ENCODE measurements around the gene IQGAP2.
A peak's percentile ranks its signal among the peaks of the same experiment; 100 is the strongest.
"Not testable (repeated sequence)": the region's sequence is repeated elsewhere in the genome, so short reads cannot be mapped to it uniquely, and the experiment has no call there.

The IQGAP2 gene

GRCh38 chr5:76514713-76515112 is 111.6 kb downstream of the IQGAP2 start:
- no peak for ATAC-seq

GRCh38 chr5:76517334-76517733 is 114.2 kb downstream of the IQGAP2 start:
- ATAC-seq, result no peak

- not testable (repeated sequence) for ATAC-seq
These were observed 115.2 kb downstream of the IQGAP2 start for GRCh38 chr5:76518246-76518645.

- ATAC-seq, result peak; percentile 78 to 88
These were observed 118.2 kb downstream of the IQGAP2 start for GRCh38 chr5:76521240-76521758.

GRCh38 chr5:76522103-76522935 is 119.2 kb downstream of the IQGAP2 start:
- ATAC-seq, result peak; percentile 41 to 61

GRCh38 chr5:76524101-76524835 is 121.2 kb downstream of the IQGAP2 start:
- ATAC-seq, result no peak

- no peak for ATAC-seq
These were observed 121.8 kb downstream of the IQGAP2 start for GRCh38 chr5:76524868-76525267.

- no peak for ATAC-seq
These were observed 122.9 kb downstream of the IQGAP2 start for GRCh38 chr5:76525956-76526355.

GRCh38 chr5:76526950-76527583 is 124.0 kb downstream of the IQGAP2 start:
- no peak for ATAC-seq

- no peak for ATAC-seq
These were observed 124.6 kb downstream of the IQGAP2 start for GRCh38 chr5:76527685-76528161.

- ATAC-seq, result peak; percentile 74 to 76
These were observed 125.7 kb downstream of the IQGAP2 start for GRCh38 chr5:76528547-76529331.

GRCh38 chr5:76529464-76530344 is 126.6 kb downstream of the IQGAP2 start:
- ATAC-seq, result no peak

GRCh38 chr5:76532052-76532451 is 129.0 kb downstream of the IQGAP2 start:
- ATAC-seq, result no peak

GRCh38 chr5:76532973-76533372 is 129.9 kb downstream of the IQGAP2 start:
- no peak for ATAC-seq

- ATAC-seq, result no peak
These were observed 132.5 kb downstream of the IQGAP2 start for GRCh38 chr5:76535577-76535976.

- ATAC-seq, result no peak
These were observed 134.0 kb downstream of the IQGAP2 start for GRCh38 chr5:76537073-76537543.

- no peak for ATAC-seq
These were observed 139.2 kb downstream of the IQGAP2 start for GRCh38 chr5:76542241-76542640.

GRCh38 chr5:76542887-76543690 is 140.0 kb downstream of the IQGAP2 start:
- ATAC-seq, result peak; percentile 31 to 39

- peak in 1 of 2 donors; percentile 8 for ATAC-seq
These were observed 141.3 kb downstream of the IQGAP2 start for GRCh38 chr5:76544268-76544926.

- no peak for ATAC-seq
These were observed 142.1 kb downstream of the IQGAP2 start for GRCh38 chr5:76545184-76545583.
